ENCODE data around the gene ACOT7.

ACOT7 gene

GRCh38 chr1:6275826-6276782 lies 117.5 kb downstream of the ACOT7 start:
- Mint-ChIP-seq H3K36me3 (peaks cover 5% of the 10 kb centered on the region), H3K4me3 (no peak overlapping the region)

GRCh38 chr1:6274622-6275139 lies 118.9 kb downstream of the ACOT7 start:
- H3K27ac Mint-ChIP-seq = no peak overlapping the region
- no peaks in the 10 kb centered on the region for H3K27me3 Mint-ChIP-seq
- H3K36me3 Mint-ChIP-seq = peaks cover 5% of the 10 kb centered on the region
- no peaks in the 10 kb centered on the region for H3K4me1 Mint-ChIP-seq
- no peak overlapping the region for H3K4me3 Mint-ChIP-seq
- no peak for ATAC-seq
- no peaks in the 10 kb centered on the region for H3K9me3 Mint-ChIP-seq

More at GRCh38 chr1:6275826-6276782, 117.5 kb downstream of the ACOT7 start:
- no peaks in the 10 kb centered on the region for H3K27me3 Mint-ChIP-seq
- H3K4me1 Mint-ChIP-seq = no peaks in the 10 kb centered on the region
- no peak for ATAC-seq
- H3K9me3 Mint-ChIP-seq = no peaks in the 10 kb centered on the region
- no peak overlapping the region for H3K27ac Mint-ChIP-seq

- peaks cover 5% of the 10 kb centered on the region for H3K36me3 Mint-ChIP-seq
- H3K4me1 Mint-ChIP-seq = no peaks in the 10 kb centered on the region
- H3K27ac Mint-ChIP-seq = no peak overlapping the region
- H3K9me3 Mint-ChIP-seq = no peaks in the 10 kb centered on the region
- H3K27me3 Mint-ChIP-seq = no peaks in the 10 kb centered on the region
- ATAC-seq = no peak
- no peak overlapping the region for H3K4me3 Mint-ChIP-seq
These were observed 119.5 kb downstream of the ACOT7 start for GRCh38 chr1:6274102-6274501.

GRCh38 chr1:6273380-6273891 lies 120.1 kb downstream of the ACOT7 start:
- H3K36me3 Mint-ChIP-seq = peaks cover under 1% of the 10 kb centered on the region
- no peak overlapping the region for H3K4me3 Mint-ChIP-seq
- no peak for ATAC-seq
- H3K4me1 Mint-ChIP-seq = no peaks in the 10 kb centered on the region
- H3K9me3 Mint-ChIP-seq = no peaks in the 10 kb centered on the region
- H3K27ac Mint-ChIP-seq = no peak overlapping the region
- no peaks in the 10 kb centered on the region for H3K27me3 Mint-ChIP-seq

GRCh38 chr1:6272868-6273267 lies 120.7 kb downstream of the ACOT7 start:
- Mint-ChIP-seq H3K9me3 (no peaks in the 10 kb centered on the region), H3K36me3 (no peaks in the 10 kb centered on the region), H3K27ac (no peak overlapping the region), H3K4me1 (no peaks in the 10 kb centered on the region), H3K4me3 (no peak overlapping the region), H3K27me3 (no peaks in the 10 kb centered on the region)
- no peak for ATAC-seq

- H3K4me1 Mint-ChIP-seq = no peaks in the 10 kb centered on the region
- ATAC-seq = no peak
- H3K9me3 Mint-ChIP-seq = no peaks in the 10 kb centered on the region
- H3K4me3 Mint-ChIP-seq = no peak overlapping the region
- H3K36me3 Mint-ChIP-seq = no peaks in the 10 kb centered on the region
- no peak overlapping the region for H3K27ac Mint-ChIP-seq
- no peaks in the 10 kb centered on the region for H3K27me3 Mint-ChIP-seq
These were observed 121.1 kb downstream of the ACOT7 start for GRCh38 chr1:6272452-6272851.

GRCh38 chr1:6271554-6271953 lies 122.0 kb downstream of the ACOT7 start:
- no peaks in the 10 kb centered on the region for H3K4me1 Mint-ChIP-seq
- no peak for ATAC-seq
- H3K4me3 Mint-ChIP-seq = no peak overlapping the region
- H3K9me3 Mint-ChIP-seq = no peaks in the 10 kb centered on the region
- H3K27me3 Mint-ChIP-seq = no peaks in the 10 kb centered on the region
- no peak overlapping the region for H3K27ac Mint-ChIP-seq
- no peaks in the 10 kb centered on the region for H3K36me3 Mint-ChIP-seq

- Mint-ChIP-seq H3K27ac (no peak overlapping the region), H3K36me3 (no peaks in the 10 kb centered on the region), H3K4me1 (no peaks in the 10 kb centered on the region), H3K9me3 (no peaks in the 10 kb centered on the region), H3K27me3 (no peaks in the 10 kb centered on the region), H3K4me3 (no peak overlapping the region)
- ATAC-seq = no peak
These were observed 122.6 kb downstream of the ACOT7 start for GRCh38 chr1:6271006-6271405.

- Mint-ChIP-seq H3K36me3 (no peaks in the 10 kb centered on the region), H3K4me1 (no peaks in the 10 kb centered on the region), H3K9me3 (no peaks in the 10 kb centered on the region), H3K27ac (no peak overlapping the region), H3K27me3 (no peaks in the 10 kb centered on the region), H3K4me3 (no peak overlapping the region)
- no peak for ATAC-seq
These were observed 123.2 kb downstream of the ACOT7 start for GRCh38 chr1:6270401-6270800.

GRCh38 chr1:6269720-6270400 lies 123.7 kb downstream of the ACOT7 start:
- no peak for ATAC-seq
- no peak overlapping the region for H3K4me3 Mint-ChIP-seq
- no peak overlapping the region for H3K27ac Mint-ChIP-seq
- peaks cover 4% of the 10 kb centered on the region for H3K27me3 Mint-ChIP-seq
- H3K9me3 Mint-ChIP-seq = no peaks in the 10 kb centered on the region
- no peaks in the 10 kb centered on the region for H3K4me1 Mint-ChIP-seq
- no peaks in the 10 kb centered on the region for H3K36me3 Mint-ChIP-seq

- Mint-ChIP-seq H3K27me3 (peaks cover 9% of the 10 kb centered on the region), H3K4me1 (no peaks in the 10 kb centered on the region), H3K27ac (no peak overlapping the region), H3K4me3 (no peak overlapping the region), H3K36me3 (no peaks in the 10 kb centered on the region), H3K9me3 (no peaks in the 10 kb centered on the region)
- no peak for ATAC-seq
These were observed 124.3 kb downstream of the ACOT7 start for GRCh38 chr1:6269296-6269695.

- H3K27ac Mint-ChIP-seq = no peak overlapping the region
- H3K27me3 Mint-ChIP-seq = peaks cover 18% of the 10 kb centered on the region
- H3K9me3 Mint-ChIP-seq = no peaks in the 10 kb centered on the region
- H3K4me3 Mint-ChIP-seq = no peak overlapping the region
- no peaks in the 10 kb centered on the region for H3K36me3 Mint-ChIP-seq
- H3K4me1 Mint-ChIP-seq = no peaks in the 10 kb centered on the region
- no peak for ATAC-seq
These were observed 125.2 kb downstream of the ACOT7 start for GRCh38 chr1:6268415-6268814.

- Mint-ChIP-seq H3K9me3 (no peaks in the 10 kb centered on the region), H3K4me3 (no peak overlapping the region), H3K36me3 (no peaks in the 10 kb centered on the region), H3K4me1 (no peaks in the 10 kb centered on the region), H3K27ac (no peak overlapping the region), H3K27me3 (peaks cover 23% of the 10 kb centered on the region)
- ATAC-seq = no peak
These were observed 125.8 kb downstream of the ACOT7 start for GRCh38 chr1:6267686-6268322.

- no peak for ATAC-seq
- H3K27ac Mint-ChIP-seq = no peak overlapping the region
- H3K27me3 Mint-ChIP-seq = peaks cover 35% of the 10 kb centered on the region
- H3K4me3 Mint-ChIP-seq = no peak overlapping the region
- peaks cover 7% of the 10 kb centered on the region for H3K4me1 Mint-ChIP-seq
- H3K9me3 Mint-ChIP-seq = no peaks in the 10 kb centered on the region
- no peaks in the 10 kb centered on the region for H3K36me3 Mint-ChIP-seq
These were observed 126.9 kb downstream of the ACOT7 start for GRCh38 chr1:6266641-6267040.

- Mint-ChIP-seq H3K4me1 (peaks cover 10% of the 10 kb centered on the region), H3K27ac (no peak overlapping the region), H3K4me3 (no peak overlapping the region), H3K27me3 (peaks cover 38% of the 10 kb centered on the region), H3K36me3 (no peaks in the 10 kb centered on the region), H3K9me3 (no peaks in the 10 kb centered on the region)
- no peak for ATAC-seq
These were observed 128.4 kb downstream of the ACOT7 start for GRCh38 chr1:6265151-6265550.

Data from stimulated activated memory B cell treated with anti-CD40 and anti-IgM and Interleukin-4, amounts not matched to agents 10 μg/mL and 1 μg/mL and 100 μg/mL, for 72 hours (primary cell).